ENCODE data around the gene PRR23B.

PRR23B gene

DNA sequence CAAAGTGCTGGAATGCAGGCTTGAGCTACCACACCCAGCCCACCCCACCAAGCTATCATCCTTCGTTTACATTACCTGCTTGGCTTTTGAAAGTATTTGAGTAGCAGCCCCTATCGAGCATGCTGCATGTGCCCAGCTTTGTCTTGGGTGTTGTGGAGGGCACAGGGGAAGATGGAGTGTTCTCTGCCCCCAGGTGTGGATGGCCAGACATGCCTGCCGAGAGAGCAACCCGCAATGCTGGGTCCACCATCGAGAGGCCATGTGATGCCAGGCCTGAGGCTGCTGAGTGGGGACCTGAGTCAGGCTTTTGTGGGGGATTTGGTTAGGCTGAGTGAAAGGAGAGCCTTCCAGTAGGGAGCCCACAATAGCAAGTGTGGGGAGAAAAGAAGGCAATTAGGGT, 47.8 kb downstream of the PRR23B start:
- no peak for DNase-seq

DNA sequence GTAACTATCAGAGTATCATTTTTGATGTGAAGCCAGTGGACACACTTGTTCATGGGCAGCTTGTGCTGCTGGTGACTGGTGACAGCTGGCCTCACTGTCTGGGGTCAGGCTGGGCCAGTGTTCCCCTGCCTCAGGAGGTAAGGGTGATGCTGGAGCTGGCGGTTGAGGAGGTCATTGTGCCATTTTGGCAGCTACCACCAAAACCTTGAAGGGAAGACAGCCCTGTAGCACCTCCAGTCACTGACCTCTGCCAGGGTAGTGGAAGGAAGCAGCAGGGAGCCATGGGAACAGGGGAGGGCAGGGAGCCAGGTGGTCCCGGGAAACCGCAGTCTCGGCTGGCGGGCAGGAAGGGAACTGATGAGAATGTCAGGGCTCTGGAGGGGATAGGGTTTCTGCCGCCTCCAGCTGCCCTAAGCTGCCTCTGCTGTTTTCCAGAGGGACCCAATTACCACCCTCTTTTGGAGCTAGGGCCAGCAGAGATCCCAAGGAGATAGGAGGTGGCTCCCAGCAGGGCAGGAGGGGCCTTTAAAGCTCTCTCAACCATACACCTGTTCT, 48.9 kb downstream of the PRR23B start:
- no peak for DNase-seq

Measured in activated CD8-positive, alpha-beta memory T cell treated with anti-CD3 and anti-CD28 coated beads, Interleukin-2, amount 50 U/mL, for 48 hours (primary cell).